HG03558 (cell line): ENCODE results near the gene CYSRT1.

Experiments
- ATAC-seq: cut with Tn5 transposase; IDR thresholded peaks from one replicate; pipeline ENCODE4 v1.9.1; 2021; ENCODE audit warnings: moderate number of reproducible peaks; ENCODE audit not compliant: unreplicated experiment; ENCODE audit errors: extremely low read depth

Gene CYSRT1

GRCh38 chr9:137265496-137266161 lies 40.7 kb downstream of the CYSRT1 start:
- no peak for ATAC-seq

- ATAC-seq = no peak
These were observed 41.2 kb downstream of the CYSRT1 start for GRCh38 chr9:137266162-137266527.

GRCh38 chr9:137266585-137267453 lies 41.8 kb downstream of the CYSRT1 start:
- ATAC-seq = no peak

- ATAC-seq = no peak
These were observed 43.0 kb downstream of the CYSRT1 start for GRCh38 chr9:137267933-137268355.

- no peak for ATAC-seq
These were observed 43.7 kb downstream of the CYSRT1 start for GRCh38 chr9:137268538-137269201.

GRCh38 chr9:137269231-137269772 lies 44.3 kb downstream of the CYSRT1 start:
- ATAC-seq = no peak

GRCh38 chr9:137270929-137271695 lies 46.1 kb downstream of the CYSRT1 start:
- no peak for ATAC-seq

GRCh38 chr9:137271696-137272076 lies 46.7 kb downstream of the CYSRT1 start:
- no peak for ATAC-seq

- no peak for ATAC-seq
These were observed 47.5 kb downstream of the CYSRT1 start for GRCh38 chr9:137272241-137273094.

- no peak for ATAC-seq
These were observed 48.1 kb downstream of the CYSRT1 start for GRCh38 chr9:137273095-137273490.

- ATAC-seq = no peak
These were observed 48.8 kb downstream of the CYSRT1 start for GRCh38 chr9:137273611-137274320.

GRCh38 chr9:137275203-137275587 lies 50.2 kb downstream of the CYSRT1 start:
- no peak for ATAC-seq
